Activated T-helper 1 cell treated with anti-CD3 and anti-CD28 coated beads, Interleukin-2, amount 50 U/mL, for 16 hours (primary cell): Measurements from ENCODE around the gene TMX2.

Source experiments
- DNase-seq, 2 donors: peaks; one replicate each; pipeline ENCODE4 v3.0.0-alpha.2; 2020; ENCODE audit warnings: low read depth in 1 of 2, low spot score in 1 of 2

TMX2 gene

GRCh38 chr11:57764566-57764965 lies 52.2 kb downstream of the TMX2 start:
- no peak for DNase-seq

- no peak for DNase-seq
Measured at GRCh38 chr11:57764972-57765371, 52.6 kb downstream of the TMX2 start.

- no peak for DNase-seq
Measured at GRCh38 chr11:57770793-57771192, 58.4 kb downstream of the TMX2 start.

- no peak for DNase-seq
Measured at GRCh38 chr11:57771365-57771764, 59.0 kb downstream of the TMX2 start.

GRCh38 chr11:57772562-57772961 lies 60.2 kb downstream of the TMX2 start:
- no peak for DNase-seq

GRCh38 chr11:57773026-57773598 lies 60.7 kb downstream of the TMX2 start:
- DNase-seq, result no peak

GRCh38 chr11:57775491-57775890 lies 63.1 kb downstream of the TMX2 start:
- no peak for DNase-seq

GRCh38 chr11:57776031-57776521 lies 63.7 kb downstream of the TMX2 start:
- no peak for DNase-seq

- DNase-seq, result no peak
Measured at GRCh38 chr11:57776577-57777210, 64.3 kb downstream of the TMX2 start.

GRCh38 chr11:57777969-57778317 lies 65.5 kb downstream of the TMX2 start:
- DNase-seq, result no peak

- no peak for DNase-seq
Measured at GRCh38 chr11:57778318-57779037, 66.1 kb downstream of the TMX2 start.

- DNase-seq, result no peak
Measured at GRCh38 chr11:57779276-57779675, 66.9 kb downstream of the TMX2 start.

- no peak for DNase-seq
Measured at GRCh38 chr11:57781529-57781943, 69.1 kb downstream of the TMX2 start.

- no peak for DNase-seq
Measured at GRCh38 chr11:57785072-57785471, 72.7 kb downstream of the TMX2 start.

GRCh38 chr11:57786436-57786835 lies 74.0 kb downstream of the TMX2 start:
- DNase-seq, result no peak

- no peak for DNase-seq
Measured at GRCh38 chr11:57787006-57787604, 74.7 kb downstream of the TMX2 start.

GRCh38 chr11:57787920-57788702 lies 75.7 kb downstream of the TMX2 start:
- no peak for DNase-seq

GRCh38 chr11:57788703-57789088 lies 76.3 kb downstream of the TMX2 start:
- no peak for DNase-seq
